ENCODE measurements around the gene TXNL4A.
"Not testable (repeated sequence)": the region's sequence is repeated elsewhere in the genome, so short reads cannot be mapped to it uniquely, and the experiment has no call there.

The TXNL4A gene

GRCh38 chr18:79970419-79971133 is 17.8 kb downstream of the TXNL4A start:
- H3K4me1 ChIP-seq (ENCODE audit: insufficient read depth, low read length): peaks cover under 1% of the 10 kb centered on the region
- no peaks in the 10 kb centered on the region for H3K27me3 ChIP-seq (ENCODE audit: insufficient read depth, low read length)
- H3K9me3 ChIP-seq (ENCODE audit: low read length): peaks cover 1% of the 10 kb centered on the region
- peaks cover 53% of the 10 kb centered on the region for H3K36me3 ChIP-seq (ENCODE audit: insufficient read depth, low read length)
- no peak overlapping the region for H3K4me3 ChIP-seq (ENCODE audit: low read length)
- no peak overlapping the region for H2AFZ ChIP-seq (ENCODE audit: low read depth, low read length)

DNA sequence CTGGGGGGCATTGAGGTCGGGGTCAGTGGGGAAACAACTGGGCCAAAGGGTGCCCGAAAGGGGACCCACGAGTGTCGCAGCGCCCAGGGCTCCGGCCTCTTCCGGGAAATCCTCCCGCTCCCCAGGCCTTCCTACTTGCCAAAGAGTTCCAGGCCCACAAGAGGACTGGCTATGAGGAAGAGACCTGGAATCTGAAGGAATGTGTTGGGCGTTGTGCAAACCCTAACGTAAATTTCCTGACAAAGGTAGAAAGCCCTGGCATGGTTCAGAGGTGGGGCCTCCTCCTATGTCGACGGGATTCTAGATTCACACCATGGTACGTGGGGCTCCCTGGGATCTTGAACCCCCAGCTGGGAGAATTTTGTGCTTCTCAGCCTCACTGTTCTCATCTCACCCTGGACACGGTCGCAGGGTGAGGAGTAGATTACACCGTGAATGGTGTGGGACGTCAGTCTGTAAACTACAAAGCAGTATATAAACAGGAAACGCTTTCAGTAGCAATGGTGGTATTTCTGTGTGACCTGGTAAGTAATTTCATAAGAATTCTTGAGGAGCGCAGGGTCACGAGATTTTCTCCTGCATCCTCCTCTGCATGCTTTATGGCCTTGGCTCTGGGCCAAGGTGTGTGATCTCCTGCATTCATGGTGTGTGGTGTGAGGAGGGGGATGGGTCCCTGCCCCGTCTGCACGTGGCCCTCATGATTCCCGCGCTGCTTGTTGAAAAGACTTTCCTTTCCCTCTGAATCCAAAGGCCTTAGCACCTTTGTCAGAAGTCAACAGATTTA is 23.1 kb downstream of the TXNL4A start:
- H3K27me3 ChIP-seq (ENCODE audit: insufficient read depth, low read length): no peaks in the 10 kb centered on the region

GRCh38 chr18:79964330-79965118 is 23.8 kb downstream of the TXNL4A start, which contains the start of gene HSBP1L1:
TSS of gene HSBP1L1 (plus strand) at chr18:79964643. CDS start at chr18:79964736, 93 bp downstream.
- H3K27me3 ChIP-seq (ENCODE audit: insufficient read depth, low read length): no peaks in the 10 kb centered on the region
- H2AFZ ChIP-seq (ENCODE audit: low read depth, low read length): no peak within 1 kb of the TSS
- no peaks in the 10 kb centered on the region for H3K36me3 ChIP-seq (ENCODE audit: insufficient read depth, low read length)
- H3K9me3 ChIP-seq (ENCODE audit: low read length): no peaks in the 10 kb centered on the region
- peaks cover 8% of the 10 kb centered on the region for H3K4me1 ChIP-seq (ENCODE audit: insufficient read depth, low read length)
- H3K4me3 ChIP-seq (ENCODE audit: low read length): no peak within 1 kb of the TSS

More for the DNA sequence above, 23.1 kb downstream of the TXNL4A start:
- Histone ChIP-seq H3K4me1 (ENCODE audit: insufficient read depth, low read length) (peaks cover 7% of the 10 kb centered on the region), H2AFZ (ENCODE audit: low read depth, low read length) (no peak overlapping the region), H3K9me3 (ENCODE audit: low read length) (no peaks in the 10 kb centered on the region), H3K36me3 (ENCODE audit: insufficient read depth, low read length) (peaks cover 4% of the 10 kb centered on the region), H3K4me3 (ENCODE audit: low read length) (no peak overlapping the region)

GRCh38 chr18:79963658-79964329 is 24.6 kb downstream of the TXNL4A start:
- Histone ChIP-seq H3K4me1 (ENCODE audit: insufficient read depth, low read length) (peaks cover 8% of the 10 kb centered on the region), H2AFZ (ENCODE audit: low read depth, low read length) (no peak overlapping the region), H3K27me3 (ENCODE audit: insufficient read depth, low read length) (no peaks in the 10 kb centered on the region)

GRCh38 chr18:79962835-79963657 is 25.3 kb downstream of the TXNL4A start:
- H3K4me1 ChIP-seq (ENCODE audit: insufficient read depth, low read length): peaks cover 8% of the 10 kb centered on the region
- no peaks in the 10 kb centered on the region for H3K27me3 ChIP-seq (ENCODE audit: insufficient read depth, low read length)
- H2AFZ ChIP-seq (ENCODE audit: low read depth, low read length): no peak overlapping the region
- H3K36me3 ChIP-seq (ENCODE audit: insufficient read depth, low read length): no peaks in the 10 kb centered on the region
- H3K4me3 ChIP-seq (ENCODE audit: low read length): no peak overlapping the region
- H3K9me3 ChIP-seq (ENCODE audit: low read length): no peaks in the 10 kb centered on the region

More at GRCh38 chr18:79963658-79964329, 24.6 kb downstream of the TXNL4A start:
- Histone ChIP-seq H3K4me3 (ENCODE audit: low read length) (no peak overlapping the region), H3K9me3 (ENCODE audit: low read length) (no peaks in the 10 kb centered on the region), H3K36me3 (ENCODE audit: insufficient read depth, low read length) (no peaks in the 10 kb centered on the region)

DNA sequence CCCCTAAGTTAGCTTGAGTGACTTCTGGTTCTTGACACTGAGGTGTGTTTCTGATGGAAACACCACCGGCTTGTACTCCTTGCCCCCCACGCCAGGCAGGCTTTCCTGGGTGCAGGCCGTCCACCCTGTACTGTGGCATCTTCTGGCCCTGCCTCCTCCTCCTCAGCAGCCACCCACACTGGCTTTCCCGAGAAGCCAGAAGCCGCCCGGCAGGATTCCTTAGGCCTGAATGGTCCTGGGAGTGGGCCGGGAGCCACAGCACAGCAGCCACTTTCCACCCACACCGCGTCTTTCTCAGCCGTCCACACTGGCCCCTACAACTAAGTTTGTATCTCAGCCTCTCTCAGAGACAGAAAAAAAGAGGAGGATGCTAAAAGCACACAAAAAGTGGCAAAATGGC is 26.1 kb downstream of the TXNL4A start:
- Histone ChIP-seq H3K4me1 (ENCODE audit: insufficient read depth, low read length) (peaks cover 8% of the 10 kb centered on the region), H2AFZ (ENCODE audit: low read depth, low read length) (no peak overlapping the region), H3K36me3 (ENCODE audit: insufficient read depth, low read length) (no peaks in the 10 kb centered on the region), H3K4me3 (ENCODE audit: low read length) (no peak overlapping the region), H3K27me3 (ENCODE audit: insufficient read depth, low read length) (no peaks in the 10 kb centered on the region), H3K9me3 (ENCODE audit: low read length) (no peaks in the 10 kb centered on the region)

GRCh38 chr18:79961527-79962291 is 26.7 kb downstream of the TXNL4A start:
- H3K9me3 ChIP-seq (ENCODE audit: low read length): no peaks in the 10 kb centered on the region
- H3K4me1 ChIP-seq (ENCODE audit: insufficient read depth, low read length): peaks cover 8% of the 10 kb centered on the region
- no peaks in the 10 kb centered on the region for H3K36me3 ChIP-seq (ENCODE audit: insufficient read depth, low read length)
- H3K27me3 ChIP-seq (ENCODE audit: insufficient read depth, low read length): no peaks in the 10 kb centered on the region
- no peak overlapping the region for H2AFZ ChIP-seq (ENCODE audit: low read depth, low read length)
- H3K4me3 ChIP-seq (ENCODE audit: low read length): no peak overlapping the region

- Histone ChIP-seq H3K4me1 (ENCODE audit: insufficient read depth, low read length) (peaks cover 8% of the 10 kb centered on the region), H3K9me3 (ENCODE audit: low read length) (no peaks in the 10 kb centered on the region), H3K36me3 (ENCODE audit: insufficient read depth, low read length) (no peaks in the 10 kb centered on the region), H3K27me3 (ENCODE audit: insufficient read depth, low read length) (no peaks in the 10 kb centered on the region), H3K4me3 (ENCODE audit: low read length) (no peak overlapping the region), H2AFZ (ENCODE audit: low read depth, low read length) (no peak overlapping the region)
Observed at GRCh38 chr18:79960921-79961526, 27.3 kb downstream of the TXNL4A start.

GRCh38 chr18:79960161-79960801 is 28.1 kb downstream of the TXNL4A start:
- not testable (repeated sequence) for H3K4me3 ChIP-seq (ENCODE audit: low read length); H3K27me3 ChIP-seq (ENCODE audit: insufficient read depth, low read length); H3K4me1 ChIP-seq (ENCODE audit: insufficient read depth, low read length); H3K9me3 ChIP-seq (ENCODE audit: low read length); H3K36me3 ChIP-seq (ENCODE audit: insufficient read depth, low read length); H2AFZ ChIP-seq (ENCODE audit: low read depth, low read length)

DNA sequence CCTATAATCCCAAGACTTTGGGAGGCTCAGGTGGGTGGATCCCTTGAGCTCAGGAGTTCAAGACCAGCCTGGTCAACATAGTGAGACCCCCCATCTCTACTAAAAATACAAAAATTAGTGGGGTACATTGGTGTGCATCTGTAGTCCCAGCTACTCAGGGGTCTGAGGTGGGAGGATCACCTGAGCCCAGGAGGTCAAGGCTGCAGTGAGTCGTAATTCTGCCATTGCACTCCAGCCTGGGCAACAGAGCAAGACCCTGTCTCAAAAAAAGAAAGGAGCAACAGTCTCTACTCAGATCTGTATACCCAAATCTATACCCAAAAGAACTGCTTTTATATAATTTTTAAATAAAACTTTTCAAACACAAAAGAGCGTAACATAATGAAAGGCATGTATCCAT is 29.4 kb downstream of the TXNL4A start:
- H3K36me3 ChIP-seq (ENCODE audit: insufficient read depth, low read length): no peaks in the 10 kb centered on the region
- H3K27me3 ChIP-seq (ENCODE audit: insufficient read depth, low read length): no peaks in the 10 kb centered on the region
- no peak overlapping the region for H3K4me3 ChIP-seq (ENCODE audit: low read length)
- H3K9me3 ChIP-seq (ENCODE audit: low read length): no peaks in the 10 kb centered on the region
- H3K4me1 ChIP-seq (ENCODE audit: insufficient read depth, low read length): peaks cover 4% of the 10 kb centered on the region
- H2AFZ ChIP-seq (ENCODE audit: low read depth, low read length): no peak overlapping the region

GRCh38 chr18:79956276-79956675 is 32.1 kb downstream of the TXNL4A start:
- Histone ChIP-seq H3K36me3 (ENCODE audit: insufficient read depth, low read length) (no peaks in the 10 kb centered on the region), H3K27me3 (ENCODE audit: insufficient read depth, low read length) (no peaks in the 10 kb centered on the region), H3K4me1 (ENCODE audit: insufficient read depth, low read length) (peaks cover 8% of the 10 kb centered on the region)

More at GRCh38 chr18:79956276-79956675, 32.1 kb downstream of the TXNL4A start:
- Histone ChIP-seq H3K4me3 (ENCODE audit: low read length) (no peak overlapping the region), H2AFZ (ENCODE audit: low read depth, low read length) (no peak overlapping the region), H3K9me3 (ENCODE audit: low read length) (no peaks in the 10 kb centered on the region)

Data from neuron (in vitro differentiated cells).